ENCODE results near the gene TRMO.

- TF ChIP-seq CTCF (IDR thresholded peaks at IDR 0.05) (no peak), POLR2AphosphoS5 (IDR thresholded peaks at IDR 0.05; ENCODE audit: low read depth, low read length) (no peak), REST (IDR thresholded peaks at IDR 0.05; ENCODE audit: insufficient read depth in 1 of 2, low read depth in 2 of 2, low read length in 1 of 2) (no peak)
Observed at GRCh38 chr9:97963232-97963631, 40.9 kb upstream of the TRMO start.

Measured in Panc1 (cell line).